K562 (cell line): ENCODE measurements around the gene CDH3. TPM values are rescaled to one million over a fixed set of nuclear protein-coding genes. Genes with fewer than 3 reads are reported as not detected.

Experiments
- BHLHE40 ChIP-seq: IDR thresholded peaks from 2 replicates; pipeline ENCODE4 v1.6.1; 2011; ENCODE audit warnings: low read length, improper control_type of control experiment
- CBX5 ChIP-seq: IDR thresholded peaks from 2 replicates; pipeline ENCODE4 v1.6.1; 2014; ENCODE audit warnings: low read depth, borderline replicate concordance
- CTBP1 ChIP-seq: fragments of 450-650 bp; IDR thresholded peaks from 2 replicates; pipeline ENCODE4 v1.6.1; 2016; ENCODE audit warnings: borderline replicate concordance
- ETS2 ChIP-seq: IDR thresholded peaks from 2 replicates; pipeline ENCODE4 v1.6.1; 2016; ENCODE audit warnings: borderline replicate concordance, missing genetic modification characterization, mild to moderate bottlenecking, moderate library complexity, missing compliant biosample characterization; ENCODE audit not compliant: poor library complexity, severe bottlenecking
- ETV5 ChIP-seq: sonication (generic); formaldehyde crosslinking; IDR thresholded peaks from 2 replicates; pipeline ENCODE4 v1.4.0; 2020; ENCODE audit warnings: low read depth, mild to moderate bottlenecking, missing genetic modification reagents
- FOXJ2 ChIP-seq: fragments of 200-800 bp; sonication (Bioruptor generic); IDR thresholded peaks from 2 replicates; pipeline ENCODE4 v1.6.1; 2016; ENCODE audit warnings: missing genetic modification characterization, missing compliant biosample characterization
- GABPB1 ChIP-seq: sonication (generic); formaldehyde crosslinking; IDR thresholded peaks from 2 replicates; pipeline ENCODE4 v1.8.0; 2022; ENCODE audit warnings: mild to moderate bottlenecking, missing genetic modification reagents
- JUN ChIP-seq, 2 experiments: sonication (generic) in 1 of 2; formaldehyde crosslinking in 1 of 2; IDR thresholded peaks; 2 replicates each; pipeline versions ENCODE4 v1.6.1 to v1.8.0; 2012 to 2022; ENCODE audit warnings: borderline replicate concordance in 2 of 2, mild to moderate bottlenecking in 2 of 2, improper control_type of control experiment in 1 of 2, low read depth in 1 of 2, low read length in 1 of 2, missing genetic modification reagents in 1 of 2
- MCM2 ChIP-seq: fragments of 450-650 bp; IDR thresholded peaks from 2 replicates; pipeline ENCODE4 v1.6.1; 2017; ENCODE audit warnings: low read depth, mild to moderate bottlenecking
- MEF2A ChIP-seq: IDR thresholded peaks from 2 replicates; pipeline ENCODE4 v1.6.1; 2011; ENCODE audit warnings: low read depth, mild to moderate bottlenecking, low read length, moderate library complexity; ENCODE audit not compliant: control insufficient read depth
- MTA2 ChIP-seq: fragments of 450-650 bp; IDR thresholded peaks from 2 replicates; pipeline ENCODE4 v1.6.1; 2016; ENCODE audit warnings: low read depth
- NR2C1 ChIP-seq, 2 experiments: fragments of 450-650 bp; IDR thresholded peaks; 2 replicates each; pipeline ENCODE4 v1.6.1; 2017; ENCODE audit warnings: mild to moderate bottlenecking in 2 of 2, antibody characterized with exemption in 1 of 2, inconsistent platforms in 1 of 2, missing compliant biosample characterization in 1 of 2, missing genetic modification characterization in 1 of 2
- NR2F6 ChIP-seq: fragments of 450-650 bp; formaldehyde crosslinking; IDR thresholded peaks from 2 replicates; pipeline ENCODE4 v1.4.0; 2020; ENCODE audit warnings: mild to moderate bottlenecking
- NRF1 ChIP-seq, 2 experiments: fragments of 450-650 bp; IDR thresholded peaks in 1 of 2; conservative IDR thresholded peaks in 1 of 2; 2 replicates each; pipeline ENCODE4 v1.6.1; 2014; ENCODE audit warnings: mild to moderate bottlenecking in 2 of 2
- SREBF1 ChIP-seq: fragments of 150-350 bp; IDR thresholded peaks from 2 replicates; pipeline ENCODE4 v1.6.1; 2014; ENCODE audit warnings: antibody characterized with exemption, low read depth, low read length, borderline replicate concordance
- TAF15 ChIP-seq: fragments of 200-400 bp; formaldehyde crosslinking; IDR thresholded peaks from 2 replicates; pipeline ENCODE4 v1.6.1; 2017; ENCODE audit warnings: mild to moderate bottlenecking, low read depth, low read length, moderate library complexity
- XRCC3 ChIP-seq: fragments of 450-650 bp; IDR thresholded peaks from 2 replicates; pipeline ENCODE4 v1.6.1; 2017; ENCODE audit warnings: mild to moderate bottlenecking, moderate library complexity
- ZBTB43 ChIP-seq: sonication (generic); formaldehyde crosslinking; IDR thresholded peaks from 2 replicates; pipeline ENCODE4 v1.8.0; 2023; ENCODE audit warnings: mild to moderate bottlenecking, missing genetic modification reagents
- ZNF316 ChIP-seq: fragments of 450-650 bp; IDR thresholded peaks from 2 replicates; pipeline ENCODE4 v1.6.1; 2016
- ZNF764 ChIP-seq: fragments of 250-450 bp; sonication (Bioruptor Pico); IDR thresholded peaks from 2 replicates; pipeline ENCODE4 v1.4.0; 2020; ENCODE audit warnings: low read depth, mild to moderate bottlenecking, moderate library complexity
- polyA plus RNA-seq, 8 experiments: library from polyadenylated mRNA; depleted of rRNA in 4 of 8; stranded (reverse) in 5 of 8; unstranded in 3 of 8; fragments of >200 nt; fragmentation: Nextera tagmentation in 2 of 8; fragmentation: Illumina TruSeq in 1 of 8; extraction: Ambion mirVana in 2 of 8; extraction: Trizol in 1 of 8; gene quantifications; 2 replicates each; pipeline versions ENCODE4 v1.2.1 to v1.2.3, GENCODE V29; 2011 to 2014; ENCODE audit warnings: inconsistent platforms in 1 of 8, missing spikeins in 1 of 8
- total RNA-seq, 7 experiments: library from RNA; depleted of rRNA in 6 of 7; stranded (reverse); fragments of >200 nt in 6 of 7; fragmentation: Illumina TruSeq in 2 of 7; extraction: Trizol in 2 of 7; gene quantifications; 2 replicates each; pipeline versions ENCODE4 v1.2.1 to v1.2.3, GENCODE V29; 2011 to 2021; ENCODE audit warnings: low replicate concordance in 1 of 7
- TF ChIP-seq, protein P1 (sequence below): fragments of 250-450 bp; sonication (Bioruptor Pico); IDR thresholded peaks from 2 replicates; pipeline ENCODE4 v1.5.0; 2021; ENCODE audit warnings: mild to moderate bottlenecking, moderate library complexity
- TF ChIP-seq, protein P2 (sequence below): fragments of 250-450 bp; sonication (Bioruptor Pico); IDR thresholded peaks from 2 replicates; pipeline ENCODE4 v1.6.1; 2021; ENCODE audit warnings: mild to moderate bottlenecking
- TF ChIP-seq, protein P3 (sequence below), 2 experiments: IDR thresholded peaks; 2 replicates each; pipeline ENCODE4 v1.6.1; 2011; ENCODE audit warnings: borderline replicate concordance in 1 of 2, control low read depth in 1 of 2, low read depth in 1 of 2, low read length in 1 of 2, mild to moderate bottlenecking in 1 of 2, mixed read lengths in 1 of 2, moderate library complexity in 1 of 2; ENCODE audit not compliant: insufficient read depth in 1 of 2, insufficient read length in 1 of 2, poor library complexity in 1 of 2, severe bottlenecking in 1 of 2; ENCODE audit errors: extremely low read depth in 1 of 2

The CDH3 gene
- total and polyA plus RNA-seq, 9 of the 15 experiments (the other 6 are each of a cell fraction or from before 2014, with no cell fraction given): 0.06 to 0.09 TPM; not detected in 7

GRCh38 chr16:68724797-68725196, 79.7 kb downstream of the CDH3 start (continued):
- TF ChIP-seq, protein P1, sequence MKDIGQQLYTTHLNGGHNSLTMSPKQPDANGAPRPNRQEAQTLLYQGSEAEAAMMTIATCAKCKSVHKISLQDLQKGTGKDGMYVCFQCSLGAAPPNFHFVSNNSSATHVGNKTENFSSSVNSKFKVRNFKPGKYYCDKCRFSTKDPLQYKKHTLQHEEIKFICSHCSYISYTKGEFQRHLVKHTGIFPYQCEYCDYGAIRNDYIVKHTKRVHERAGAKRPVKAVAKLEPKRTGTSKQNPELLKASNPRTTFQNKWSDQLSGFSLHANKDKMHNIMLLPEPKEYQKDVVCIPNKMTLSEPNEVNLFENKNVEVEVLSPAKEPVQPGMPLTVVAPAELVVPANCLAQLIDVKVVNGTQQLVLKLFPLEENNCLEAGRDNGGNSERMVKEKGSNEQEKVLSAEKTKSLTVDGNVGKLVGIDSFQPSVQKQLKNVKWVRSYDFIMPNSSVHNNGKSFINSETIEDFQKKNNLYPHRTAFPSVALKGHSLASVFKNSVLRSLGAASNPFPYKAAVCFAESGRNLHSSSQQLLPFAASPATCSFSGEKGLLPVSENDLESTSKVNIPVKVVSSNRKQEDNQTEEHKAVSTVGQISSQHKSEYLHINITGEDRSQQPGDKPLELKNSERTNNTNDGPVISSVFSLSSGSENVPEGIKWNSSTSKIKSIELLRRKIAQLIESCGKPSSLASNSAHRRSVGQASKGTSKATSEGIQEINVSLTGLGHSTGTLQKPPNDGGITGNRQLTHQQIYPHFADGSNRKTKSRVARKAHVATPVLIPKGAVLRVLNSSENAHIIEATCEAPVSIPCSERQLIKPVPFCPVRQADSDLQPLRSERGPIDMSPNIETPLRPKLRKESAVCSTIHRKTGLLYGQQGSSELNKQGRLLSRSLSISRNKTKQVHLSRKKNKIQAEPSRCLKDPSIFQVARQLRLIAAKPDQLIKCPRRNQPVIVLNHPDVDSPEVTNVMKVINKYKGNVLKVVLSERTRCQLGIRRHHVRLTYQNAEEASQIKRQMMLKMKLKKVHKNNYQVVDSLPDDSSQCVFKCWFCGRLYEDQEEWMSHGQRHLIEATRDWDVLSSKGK (CRISPR knock-in tag): no peak
- TF ChIP-seq ZNF316: no peak
- TF ChIP-seq XRCC3: no peak
- TF ChIP-seq, protein P2, sequence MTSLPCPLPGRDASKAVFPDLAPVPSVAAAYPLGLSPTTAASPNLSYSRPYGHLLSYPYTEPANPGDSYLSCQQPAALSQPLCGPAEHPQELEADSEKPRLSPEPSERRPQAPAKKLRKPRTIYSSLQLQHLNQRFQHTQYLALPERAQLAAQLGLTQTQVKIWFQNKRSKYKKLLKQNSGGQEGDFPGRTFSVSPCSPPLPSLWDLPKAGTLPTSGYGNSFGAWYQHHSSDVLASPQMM (CRISPR knock-in tag): no peak
- TF ChIP-seq ZBTB43: no peak
- no peak for TF ChIP-seq NR2C1 (IDR thresholded peaks at IDR 0.05)
- TF ChIP-seq NR2C1 (tag; IDR thresholded peaks at IDR 0.05): no peak
- TF ChIP-seq ETV5 (CRISPR knock-in tag): 0 out of 2 replicates have a peak, but pooled peaks have one; percentile 19
- TF ChIP-seq MCM2: no peak
- peak; percentile 82; the same call in 1 of the 2 replicates for TF ChIP-seq CTBP1
- TF ChIP-seq ZNF764: no peak
- TF ChIP-seq, protein P3, sequence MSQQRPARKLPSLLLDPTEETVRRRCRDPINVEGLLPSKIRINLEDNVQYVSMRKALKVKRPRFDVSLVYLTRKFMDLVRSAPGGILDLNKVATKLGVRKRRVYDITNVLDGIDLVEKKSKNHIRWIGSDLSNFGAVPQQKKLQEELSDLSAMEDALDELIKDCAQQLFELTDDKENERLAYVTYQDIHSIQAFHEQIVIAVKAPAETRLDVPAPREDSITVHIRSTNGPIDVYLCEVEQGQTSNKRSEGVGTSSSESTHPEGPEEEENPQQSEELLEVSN (IDR thresholded peaks at IDR 0.05; ENCODE audit: borderline replicate concordance in 1 of 2, extremely low read depth in 1 of 2, insufficient read depth in 1 of 2, insufficient read length in 1 of 2, low read depth in 1 of 2, low read length in 1 of 2, poor library complexity in 1 of 2, severe bottlenecking in 1 of 2): no peak
- no peak for TF ChIP-seq TAF15
- TF ChIP-seq GABPB1 (CRISPR knock-in tag): no peak
- no peak for TF ChIP-seq CBX5
- no peak for TF ChIP-seq ETS2 (tag)
- TF ChIP-seq BHLHE40: peak; percentile 56
- TF ChIP-seq NR2F6 (CRISPR knock-in tag): no peak
- TF ChIP-seq MEF2A: no peak
- peak; percentile 14 to 25; a peak in 1 of 4 replicates for TF ChIP-seq NRF1 (conservative IDR thresholded peaks at IDR 0.05 in 1 of 2, IDR thresholded peaks at IDR 0.05 in 1 of 2)
- TF ChIP-seq SREBF1: no peak
- no peak; the same call in 1 of the 2 replicates for TF ChIP-seq JUN (IDR thresholded peaks at IDR 0.05; ENCODE audit: borderline replicate concordance, low read depth, low read length)
- TF ChIP-seq JUN (CRISPR knock-in tag; IDR thresholded peaks at IDR 0.05; ENCODE audit: borderline replicate concordance): no peak
- TF ChIP-seq FOXJ2 (tag): no peak
- TF ChIP-seq MTA2: no peak
